CD8-positive, alpha-beta memory T cell (primary cell): Measurements from ENCODE around the gene FSTL3. TPM values are rescaled to one million over a fixed set of nuclear protein-coding genes. Genes with fewer than 3 reads are reported as not detected.

ENCODE experiments used
- CTCF ChIA-PET: fragments of 350-600 bp; sonication (Branson Sonifier 250); formaldehyde crosslinking; loops from one replicate; lab custom pipeline; 2021; ENCODE audit warnings: antibody characterized with exemption; lab: Charles Lee
- POLR2A ChIA-PET: fragments of 350-600 bp; sonication (Branson Sonifier 250); formaldehyde crosslinking; loops from one replicate; lab custom pipeline; 2021; ENCODE audit warnings: antibody characterized with exemption; lab: Charles Lee
- DNase-seq, 5 donors: peaks; one replicate each; pipeline versions ENCODE4 v3.0.0 to v3.0.0-alpha.2; 2020 to 2022; ENCODE audit warnings: mixed read lengths in 1 of 5
- H3K27ac ChIP-seq: one replicate; pipeline ENCODE4 v1.7.0; 2013; ENCODE audit warnings: low read depth, mild to moderate bottlenecking, low read length, moderate library complexity
- H3K27me3 ChIP-seq: 2 replicates; pipeline ENCODE4 v1.7.0; 2013; ENCODE audit warnings: low read length, mild to moderate bottlenecking; ENCODE audit not compliant: insufficient read depth, poor library complexity, severe bottlenecking
- H3K36me3 ChIP-seq: 2 replicates; pipeline ENCODE4 v1.7.0; 2013; ENCODE audit warnings: mild to moderate bottlenecking, low read length, moderate library complexity; ENCODE audit not compliant: insufficient read depth
- H3K4me1 ChIP-seq: 2 replicates; pipeline ENCODE4 v1.7.0; 2013; ENCODE audit warnings: mild to moderate bottlenecking, low read length, moderate library complexity; ENCODE audit not compliant: insufficient read depth
- H3K4me3 ChIP-seq: 2 replicates; pipeline ENCODE4 v1.7.0; 2013; ENCODE audit warnings: mild to moderate bottlenecking, low read length
- H3K9me3 ChIP-seq: 2 replicates; pipeline ENCODE4 v1.7.0; 2013; ENCODE audit warnings: mild to moderate bottlenecking, low read length
- H3K27ac Mint-ChIP-seq, 8 donors: one replicate each; pipeline ENCODE4 v1.8.0; 2020 to 2021; ENCODE audit warnings: mixed read lengths in 8 of 8, mild to moderate bottlenecking in 6 of 8, inconsistent platforms in 3 of 8, moderate library complexity in 3 of 8
- H3K27me3 Mint-ChIP-seq, 2 donors: one replicate each; pipeline ENCODE4 v1.8.0; 2020 to 2021; ENCODE audit warnings: mixed read lengths in 2 of 2, mild to moderate bottlenecking in 1 of 2, moderate library complexity in 1 of 2
- H3K36me3 Mint-ChIP-seq, 3 donors: one replicate each; pipeline ENCODE4 v1.8.0; 2020 to 2021; ENCODE audit warnings: mixed read lengths in 3 of 3, inconsistent platforms in 1 of 3, mild to moderate bottlenecking in 1 of 3
- H3K4me1 Mint-ChIP-seq, 3 donors: one replicate each; pipeline ENCODE4 v1.8.0; 2020 to 2021; ENCODE audit warnings: mixed read lengths in 3 of 3, inconsistent platforms in 1 of 3, mild to moderate bottlenecking in 1 of 3
- H3K4me3 Mint-ChIP-seq, 7 donors: one replicate each; pipeline ENCODE4 v1.8.0; 2020 to 2021; ENCODE audit warnings: mixed read lengths in 7 of 7, mild to moderate bottlenecking in 6 of 7, moderate library complexity in 4 of 7, inconsistent platforms in 2 of 7
- H3K9me3 Mint-ChIP-seq, 5 donors: one replicate each; pipeline ENCODE4 v1.8.0; 2020 to 2022; ENCODE audit warnings: mixed read lengths in 5 of 5, mild to moderate bottlenecking in 3 of 5, moderate library complexity in 2 of 5, inconsistent platforms in 1 of 5
- polyA plus RNA-seq: library from polyadenylated mRNA; unstranded; fragments of 300-500 nt; fragmentation: Illumina TruSeq; gene quantifications from one replicate; pipeline ENCODE4 v1.2.3, GENCODE V29; 2021
- total RNA-seq, 2 experiments: library from RNA; stranded (reverse); gene quantifications; one replicate each; pipeline ENCODE4 v1.2.3, GENCODE V29; 2021

Gene FSTL3
- total and polyA plus RNA-seq, 3 experiments from 2014 or later, result 0.81 to 8.0 (median 7.7) TPM

DNA sequence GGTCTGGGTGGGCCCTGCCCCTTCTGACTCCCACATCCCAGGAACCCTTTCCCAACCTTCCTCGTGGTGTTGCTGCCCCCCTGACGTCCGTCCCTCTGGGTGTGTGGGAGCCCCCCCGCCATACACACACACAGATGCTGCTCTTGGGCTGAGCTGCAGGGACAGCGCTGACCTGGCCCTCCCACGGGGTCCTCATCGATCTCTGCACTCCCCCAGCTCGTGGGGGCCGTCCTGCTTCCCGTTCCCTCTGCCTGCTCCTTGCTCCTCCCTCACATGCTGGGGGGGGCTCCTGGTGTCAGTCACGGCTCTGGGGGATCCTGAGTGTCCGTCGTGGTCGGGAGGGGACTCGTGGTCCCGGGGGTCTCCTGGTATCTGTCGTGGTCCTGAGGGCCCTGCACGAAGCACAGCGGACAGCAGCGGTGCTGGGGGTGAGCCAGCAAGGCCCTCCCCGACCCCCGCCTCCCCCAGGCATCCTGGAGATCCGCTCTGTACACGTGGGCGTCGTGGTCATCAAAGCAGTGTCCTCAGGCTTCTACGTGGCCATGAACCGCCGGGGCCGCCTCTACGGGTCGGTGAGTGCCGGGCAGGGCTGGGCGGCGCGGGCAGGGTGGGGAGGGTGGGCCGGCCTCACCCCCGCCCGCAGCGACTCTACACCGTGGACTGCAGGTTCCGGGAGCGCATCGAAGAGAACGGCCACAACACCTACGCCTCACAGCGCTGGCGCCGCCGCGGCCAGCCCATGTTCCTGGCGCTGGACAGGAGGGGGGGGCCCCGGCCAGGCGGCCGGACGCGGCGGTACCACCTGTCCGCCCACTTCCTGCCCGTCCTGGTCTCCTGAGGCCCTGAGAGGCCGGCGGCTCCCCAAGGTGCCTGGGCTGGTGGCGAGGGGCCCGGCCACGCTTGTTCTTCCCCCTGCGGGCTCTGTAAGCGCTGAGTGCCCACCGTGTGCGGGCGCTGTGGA, 33.1 kb upstream of the FSTL3 start:
- ChIA-PET CTCF (no interaction called here), POLR2A (no interaction called here)
- H3K36me3 ChIP-seq, result no peaks in the 10 kb centered on the region
- DNase-seq, result no peak
- H3K9me3 Mint-ChIP-seq, result no peaks in the 10 kb centered on the region
- H3K27me3 ChIP-seq, result no peaks in the 10 kb centered on the region
- H3K4me1 ChIP-seq, result peaks cover 12% of the 10 kb centered on the region
- H3K9me3 ChIP-seq, result no peaks in the 10 kb centered on the region
- H3K27me3 Mint-ChIP-seq, result no peaks in the 10 kb centered on the region
- H3K27ac Mint-ChIP-seq, result no peak overlapping the region
- peaks cover 0 to 27% (median 0%) of the 10 kb centered on the region in 3 donors for H3K36me3 Mint-ChIP-seq
- no peak overlapping the region for H3K27ac ChIP-seq
- peak overlapping the region in 1 of 7 donors; percentile 69 for H3K4me3 Mint-ChIP-seq
- no peak overlapping the region for H3K4me3 ChIP-seq
- H3K4me1 Mint-ChIP-seq, result peaks cover 5 to 9% (median 7%) of the 10 kb centered on the region in 3 donors

DNA sequence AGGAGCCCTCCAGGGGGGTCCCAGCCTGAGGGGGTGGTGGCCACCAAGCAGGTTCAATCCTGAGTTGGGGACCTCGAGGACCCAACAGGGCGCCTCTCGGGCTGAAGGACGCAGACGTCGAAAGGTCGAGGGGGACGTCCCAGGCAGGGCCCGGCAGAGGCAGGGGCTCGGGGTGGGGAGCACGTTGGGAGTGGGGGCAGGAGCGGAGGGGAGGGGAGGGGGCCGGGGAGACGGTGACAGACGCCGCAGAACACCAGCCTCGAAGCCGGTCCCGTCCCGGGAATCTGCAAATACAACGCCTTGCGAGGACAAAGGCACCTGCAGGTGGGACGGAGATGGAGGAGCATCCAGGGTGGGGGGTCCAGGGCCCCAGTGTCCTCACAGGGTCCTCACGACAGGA, 32.5 kb upstream of the FSTL3 start:
- CTCF ChIA-PET, result no interaction called here
- no peak for DNase-seq
- H3K27me3 Mint-ChIP-seq, result no peaks in the 10 kb centered on the region
- Histone ChIP-seq H3K36me3 (no peaks in the 10 kb centered on the region), H3K27ac (no peak overlapping the region), H3K27me3 (no peaks in the 10 kb centered on the region), H3K4me1 (peaks cover 7% of the 10 kb centered on the region), H3K4me3 (no peak overlapping the region), H3K9me3 (no peaks in the 10 kb centered on the region)
- POLR2A ChIA-PET, result no interaction called here
- peak overlapping the region in 1 of 7 donors; percentile 23 for H3K4me3 Mint-ChIP-seq
- peaks cover 0 to 31% (median 0%) of the 10 kb centered on the region in 3 donors for H3K36me3 Mint-ChIP-seq
- H3K4me1 Mint-ChIP-seq, result peaks cover 5 to 8% (median 7%) of the 10 kb centered on the region in 3 donors
- H3K27ac Mint-ChIP-seq, result peak overlapping the region in 2 of 8 donors; percentile 33 to 90
- H3K9me3 Mint-ChIP-seq, result no peaks in the 10 kb centered on the region

DNA sequence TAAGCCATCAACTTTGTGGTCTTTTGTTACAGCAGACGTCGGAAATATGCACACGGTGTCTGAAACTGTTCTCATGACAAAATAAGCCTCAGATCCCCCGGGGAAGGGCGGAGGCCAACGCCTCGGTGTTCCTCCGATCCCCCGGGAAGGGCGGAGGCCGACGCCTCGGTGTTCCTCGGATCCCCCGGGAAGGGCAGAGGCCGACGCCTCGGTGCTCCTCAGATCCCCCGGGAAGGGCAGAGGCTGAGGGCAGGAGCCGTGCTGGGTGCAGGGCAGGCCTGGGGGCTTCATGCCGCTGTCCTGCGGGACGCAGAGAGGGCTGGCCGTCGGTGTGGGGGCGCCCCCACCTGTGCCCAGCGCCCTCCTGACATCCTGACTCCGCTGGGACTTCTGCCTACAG, 31.8 kb upstream of the FSTL3 start:
- peaks cover 1 to 2% (median 2%) of the 10 kb centered on the region in 3 donors for H3K4me1 Mint-ChIP-seq
- no peaks in the 10 kb centered on the region for H3K9me3 ChIP-seq
- no peaks in the 10 kb centered on the region for H3K27me3 ChIP-seq
- peaks cover under 1% of the 10 kb centered on the region for H3K4me1 ChIP-seq
- H3K27ac ChIP-seq, result no peak overlapping the region
- no peaks in the 10 kb centered on the region for H3K36me3 ChIP-seq
- no peak overlapping the region for H3K4me3 Mint-ChIP-seq
- DNase-seq, result no peak
- ChIA-PET POLR2A (no interaction called here), CTCF (no interaction called here)
- no peaks in the 10 kb centered on the region for H3K27me3 Mint-ChIP-seq
- peaks cover 0 to 35% (median 0%) of the 10 kb centered on the region in 3 donors for H3K36me3 Mint-ChIP-seq
- H3K27ac Mint-ChIP-seq, result peak overlapping the region in 2 of 8 donors; percentile 33
- no peaks in the 10 kb centered on the region for H3K9me3 Mint-ChIP-seq
- no peak overlapping the region for H3K4me3 ChIP-seq

DNA sequence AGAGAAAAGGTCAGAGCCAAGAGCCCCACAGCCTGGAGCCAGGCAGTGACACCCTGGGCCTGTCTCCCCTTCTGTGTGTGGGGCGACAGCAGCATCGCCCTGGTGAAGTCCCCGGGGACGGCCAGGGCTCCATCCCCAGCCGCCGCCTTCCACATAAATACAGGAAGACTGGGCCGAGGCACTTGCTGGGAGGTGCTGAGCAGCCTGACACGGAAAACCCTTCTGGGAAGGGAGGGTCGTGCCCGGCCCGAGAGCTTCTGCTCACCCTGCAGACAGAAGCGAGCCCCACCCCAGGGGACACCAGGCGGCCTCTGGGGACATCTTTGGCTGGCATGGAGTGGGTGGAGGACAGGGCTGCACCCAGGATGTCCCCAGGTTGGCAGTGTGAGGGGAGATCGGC, 31.4 kb upstream of the FSTL3 start:
- peaks cover 0 to 37% (median 0%) of the 10 kb centered on the region in 3 donors for H3K36me3 Mint-ChIP-seq
- Histone ChIP-seq H3K9me3 (no peaks in the 10 kb centered on the region), H3K4me1 (no peaks in the 10 kb centered on the region), H3K27ac (no peak overlapping the region), H3K4me3 (no peak overlapping the region), H3K27me3 (no peaks in the 10 kb centered on the region), H3K36me3 (no peaks in the 10 kb centered on the region)
- no peaks in the 10 kb centered on the region for H3K4me1 Mint-ChIP-seq
- H3K27ac Mint-ChIP-seq, result peak overlapping the region in 1 of 8 donors; percentile 22
- POLR2A ChIA-PET, result no interaction called here
- DNase-seq, result no peak
- H3K27me3 Mint-ChIP-seq, result no peaks in the 10 kb centered on the region
- CTCF ChIA-PET, result interaction anchor here (0.8 kb wide), 1 partner anchor 27 kb away, joined by 3 read pairs; no protein-coding TSS in a partner anchor
- H3K9me3 Mint-ChIP-seq, result no peaks in the 10 kb centered on the region
- H3K4me3 Mint-ChIP-seq, result no peak overlapping the region

DNA sequence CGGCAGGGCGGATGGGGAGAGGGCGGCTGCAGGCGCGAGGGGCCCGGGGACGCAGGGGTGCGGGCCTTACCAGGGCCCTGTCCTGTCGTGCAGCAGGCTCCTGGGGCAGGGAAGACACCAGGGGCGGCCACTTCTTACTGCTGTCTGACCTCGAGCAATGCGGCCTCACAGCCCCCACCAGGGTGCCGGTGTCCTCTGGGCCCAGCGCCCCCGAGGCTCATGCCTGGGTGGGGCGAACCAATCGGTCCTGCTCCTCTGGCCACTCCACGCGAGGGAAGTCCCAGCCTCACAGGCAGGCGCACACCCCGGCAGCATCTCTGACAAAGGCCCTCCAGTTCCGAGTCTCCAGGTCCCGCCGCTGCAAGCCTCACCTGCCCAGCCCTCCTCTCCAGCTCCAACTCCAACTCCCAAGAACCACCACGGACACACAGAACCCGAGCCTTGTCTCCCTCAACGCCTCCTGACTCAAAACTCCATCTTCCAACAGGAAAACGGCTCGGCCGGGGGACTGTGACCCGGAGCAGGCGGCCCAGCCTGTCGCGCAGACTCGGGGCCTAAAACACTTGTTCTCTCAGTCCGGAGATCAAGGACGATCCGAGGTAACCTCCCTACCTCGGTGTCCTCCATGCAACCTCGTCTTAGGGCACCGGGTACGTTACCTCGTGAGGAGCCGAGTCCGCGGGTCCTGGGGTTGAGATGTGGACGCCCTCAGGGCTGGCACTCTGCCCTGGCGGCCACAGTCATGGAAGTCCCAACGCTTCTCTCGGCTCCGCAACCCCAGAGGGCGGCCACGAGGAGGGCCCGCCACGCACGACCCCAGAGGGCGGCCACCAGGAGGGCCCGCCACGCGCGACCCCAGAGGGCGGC, 30.0 kb upstream of the FSTL3 start:
- Histone ChIP-seq H3K27ac (no peak overlapping the region), H3K27me3 (no peaks in the 10 kb centered on the region), H3K4me3 (no peak overlapping the region), H3K36me3 (peaks cover 6% of the 10 kb centered on the region), H3K9me3 (no peaks in the 10 kb centered on the region), H3K4me1 (no peaks in the 10 kb centered on the region)
- Mint-ChIP-seq H3K9me3 (no peaks in the 10 kb centered on the region), H3K36me3 (peaks cover 0 to 44% (median 0%) of the 10 kb centered on the region in 3 donors), H3K4me1 (peaks cover 0 to 3% (median 2%) of the 10 kb centered on the region in 3 donors), H3K4me3 (no peak overlapping the region), H3K27ac (peak overlapping the region in 1 of 8 donors; percentile 67), H3K27me3 (no peaks in the 10 kb centered on the region)
- POLR2A ChIA-PET, result interaction anchor here (0.6 kb wide), 1 partner anchor 73 kb away, joined by 3 read pairs; no protein-coding TSS in a partner anchor
- DNase-seq, result no peak
- CTCF ChIA-PET, result no interaction called here

DNA sequence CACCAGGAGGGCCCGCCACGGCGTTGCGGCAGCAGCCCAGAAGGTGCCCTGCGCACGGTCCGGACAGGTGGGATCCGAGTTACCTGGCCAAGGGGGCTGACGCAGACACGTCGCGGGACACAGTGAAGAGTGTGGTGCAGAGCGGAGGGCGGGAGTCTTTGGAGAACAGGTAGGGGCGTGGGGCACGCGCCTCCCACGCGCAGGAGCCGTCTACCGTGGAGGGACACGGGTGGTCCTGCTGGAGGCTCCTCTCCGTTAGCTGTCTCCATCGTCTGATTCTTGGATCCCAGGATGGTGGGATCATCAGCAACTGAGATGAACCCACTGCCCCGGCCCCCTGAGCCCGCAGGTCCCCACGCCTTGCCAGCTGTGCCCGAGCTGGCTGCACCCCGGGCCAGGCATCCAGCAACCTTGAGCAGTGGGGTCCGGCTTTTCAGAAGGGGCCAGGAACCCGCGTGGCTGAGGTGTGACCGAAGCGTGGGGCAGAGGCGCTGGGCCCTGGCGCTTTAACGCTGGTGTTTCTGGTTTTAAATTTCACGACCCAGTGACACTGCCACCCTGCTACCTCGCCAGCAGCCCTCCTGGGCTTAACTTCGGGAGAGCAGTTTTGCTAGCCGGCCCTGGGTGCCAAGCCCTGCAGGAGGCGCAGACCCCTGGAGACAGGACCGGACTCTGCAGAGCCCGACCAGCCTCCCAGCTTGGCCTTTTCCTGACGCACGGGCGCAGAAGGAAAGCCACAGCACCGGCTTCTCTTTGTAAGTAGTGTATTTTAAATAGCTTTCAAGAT, 29.2 kb upstream of the FSTL3 start:
- Histone ChIP-seq H3K36me3 (peaks cover 8% of the 10 kb centered on the region), H3K27ac (no peak overlapping the region), H3K9me3 (no peaks in the 10 kb centered on the region), H3K27me3 (no peaks in the 10 kb centered on the region), H3K4me1 (no peaks in the 10 kb centered on the region), H3K4me3 (no peak overlapping the region)
- CTCF ChIA-PET, result no interaction called here
- Mint-ChIP-seq H3K4me1 (peaks cover 0 to 3% (median 2%) of the 10 kb centered on the region in 3 donors), H3K36me3 (peaks cover 0 to 48% (median 0%) of the 10 kb centered on the region in 3 donors), H3K9me3 (no peaks in the 10 kb centered on the region), H3K27me3 (no peaks in the 10 kb centered on the region), H3K27ac (no peak overlapping the region), H3K4me3 (no peak overlapping the region)
- POLR2A ChIA-PET, result interaction anchor here (0.7 kb wide), 1 partner anchor 13 kb away, joined by 3 read pairs; no protein-coding TSS in a partner anchor
- DNase-seq, result no peak

DNA sequence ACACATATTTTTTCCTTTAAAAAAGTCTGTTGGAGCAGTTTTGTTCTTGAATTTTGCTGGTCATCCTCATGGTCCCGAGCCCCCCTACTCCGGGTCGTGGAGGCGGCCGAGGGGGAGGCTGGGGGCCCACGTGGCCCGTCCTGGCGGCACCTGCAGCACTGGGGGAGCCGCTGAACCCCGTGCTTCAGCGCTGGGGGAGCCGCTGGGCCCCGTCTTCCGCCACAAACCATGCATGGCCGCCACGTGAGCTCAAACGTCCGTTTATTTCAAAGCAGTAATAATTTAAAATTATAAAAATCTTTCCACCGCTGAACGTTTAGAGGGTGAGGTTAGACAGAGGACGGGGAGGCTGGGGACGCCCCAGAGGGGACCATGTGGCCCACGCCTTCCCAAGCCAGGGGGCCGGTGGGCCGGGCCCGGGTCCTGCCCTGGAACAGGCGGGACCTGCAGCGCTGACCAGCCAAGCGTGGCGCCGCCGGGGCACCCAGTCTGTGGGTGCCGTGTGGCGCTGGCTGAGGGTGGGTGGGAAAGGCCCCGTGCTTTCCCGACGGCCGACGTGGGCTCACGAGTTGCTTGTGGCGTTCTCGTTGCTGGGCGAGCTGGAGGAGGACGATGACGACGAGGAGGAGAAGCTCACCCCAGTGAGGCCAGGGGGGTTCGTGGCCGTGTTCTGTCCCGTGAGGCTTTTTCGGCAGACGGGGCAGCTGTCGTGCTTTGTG, 28.5 kb upstream of the FSTL3 start:
- H3K27me3 Mint-ChIP-seq, result no peaks in the 10 kb centered on the region
- H3K27ac Mint-ChIP-seq, result no peak overlapping the region
- no peaks in the 10 kb centered on the region for H3K9me3 Mint-ChIP-seq
- Histone ChIP-seq H3K4me3 (no peak overlapping the region), H3K9me3 (no peaks in the 10 kb centered on the region), H3K36me3 (peaks cover 8% of the 10 kb centered on the region), H3K27me3 (no peaks in the 10 kb centered on the region), H3K27ac (no peak overlapping the region), H3K4me1 (no peaks in the 10 kb centered on the region)
- no peak overlapping the region for H3K4me3 Mint-ChIP-seq
- no peak for DNase-seq
- peaks cover 0 to 54% (median 0%) of the 10 kb centered on the region in 3 donors for H3K36me3 Mint-ChIP-seq
- CTCF ChIA-PET, result interaction anchor here (0.6 to 1.2 kb wide), 2 partner anchors 14 to 18 kb away, joined by 3 read pairs; no protein-coding TSS in a partner anchor
- H3K4me1 Mint-ChIP-seq, result peaks cover 0 to 3% (median 2%) of the 10 kb centered on the region in 3 donors
- POLR2A ChIA-PET, result interaction anchor here (0.7 kb wide), 1 partner anchor 13 kb away, joined by 3 read pairs; no protein-coding TSS in a partner anchor
